ENCODE data around the gene SREBF2.
A peak's percentile ranks its signal among the peaks of the same experiment; 100 is the strongest.
"Not testable (repeated sequence)": the region's sequence is repeated elsewhere in the genome, so short reads cannot be mapped to it uniquely, and the experiment has no call there.

The SREBF2 gene

GRCh38 chr22:41842996-41843970 is 10.4 kb downstream of the SREBF2 start:
- DNase-seq (ENCODE audit: low read depth), result no peak

- DNase-seq (ENCODE audit: low read depth), result no peak
Measured at GRCh38 chr22:41844036-41844435, 11.1 kb downstream of the SREBF2 start.

- DNase-seq (ENCODE audit: low read depth), result no peak
Measured at GRCh38 chr22:41844513-41844912, 11.6 kb downstream of the SREBF2 start.

- no peak for DNase-seq (ENCODE audit: low read depth)
Measured at GRCh38 chr22:41845380-41846267, 12.7 kb downstream of the SREBF2 start.

GRCh38 chr22:41846268-41846987 is 13.5 kb downstream of the SREBF2 start:
- no peak for DNase-seq (ENCODE audit: low read depth)

- DNase-seq (ENCODE audit: low read depth), result no peak
Measured at GRCh38 chr22:41847300-41847699, 14.4 kb downstream of the SREBF2 start.

- no peak for DNase-seq (ENCODE audit: low read depth)
Measured at GRCh38 chr22:41848468-41848867, 15.6 kb downstream of the SREBF2 start.

- no peak for DNase-seq (ENCODE audit: low read depth)
Measured at GRCh38 chr22:41856469-41856868, 23.6 kb downstream of the SREBF2 start.

GRCh38 chr22:41857155-41857859 is 24.4 kb downstream of the SREBF2 start:
- peak; percentile 62 for DNase-seq (ENCODE audit: low read depth)

GRCh38 chr22:41857860-41858199 is 24.9 kb downstream of the SREBF2 start:
- no peak for DNase-seq (ENCODE audit: low read depth)

- DNase-seq (ENCODE audit: low read depth), result peak; percentile 10
Measured at GRCh38 chr22:41862160-41862529, 29.2 kb downstream of the SREBF2 start.

- DNase-seq (ENCODE audit: low read depth), result no peak
Measured at GRCh38 chr22:41862530-41863266, 29.8 kb downstream of the SREBF2 start.

GRCh38 chr22:41863472-41863871 is 30.6 kb downstream of the SREBF2 start:
- DNase-seq (ENCODE audit: low read depth), result no peak

- DNase-seq (ENCODE audit: low read depth), result no peak
Measured at GRCh38 chr22:41868556-41868955, 35.7 kb downstream of the SREBF2 start.

GRCh38 chr22:41870081-41870480 is 37.2 kb downstream of the SREBF2 start:
- not testable (repeated sequence) for DNase-seq (ENCODE audit: low read depth)

- no peak for DNase-seq (ENCODE audit: low read depth)
Measured at GRCh38 chr22:41870786-41871185, 37.9 kb downstream of the SREBF2 start.

GRCh38 chr22:41873391-41873790 is 40.5 kb downstream of the SREBF2 start:
- peak; percentile 37 for DNase-seq (ENCODE audit: low read depth)

GRCh38 chr22:41874090-41874489 is 41.2 kb downstream of the SREBF2 start:
- DNase-seq (ENCODE audit: low read depth), result no peak

- DNase-seq (ENCODE audit: low read depth), result no peak
Measured at GRCh38 chr22:41875531-41876270, 42.8 kb downstream of the SREBF2 start.

- no peak for DNase-seq (ENCODE audit: low read depth)
Measured at GRCh38 chr22:41876275-41876674, 43.4 kb downstream of the SREBF2 start.

All from T follicular helper cell (primary cell).